ENCODE results near the gene FAM136A. TPM values are rescaled to one million over a fixed set of nuclear protein-coding genes. Genes with fewer than 3 reads are reported as not detected.
"Not testable (repeated sequence)": the region's sequence is repeated elsewhere in the genome, so short reads cannot be mapped to it uniquely, and the experiment has no call there.

The FAM136A gene
- total RNA-seq, 1 donor from 2014 or later = 48.8 TPM

GRCh38 chr2:70300771-70301343 lies 1.0 kb downstream of the FAM136A start:
- intact Hi-C loops (cut with micrococcal nuclease) = loop anchor here (1.0 to 5.0 kb wide), 4 partner anchors 8 to 571 kb away; partner anchors contain the start of genes SNRPG and TGFA

- intact Hi-C loops (cut with micrococcal nuclease) = not testable (repeated sequence)
Observed at GRCh38 chr2:70297828-70298227, 4.0 kb downstream of the FAM136A start.

- intact Hi-C loops (cut with micrococcal nuclease) = no loop called here
Observed at GRCh38 chr2:70283500-70284191, 18.2 kb downstream of the FAM136A start.

- intact Hi-C loops (cut with micrococcal nuclease) = no loop called here
Observed at GRCh38 chr2:70282439-70282838, 19.4 kb downstream of the FAM136A start.

- intact Hi-C loops (cut with micrococcal nuclease) = no loop called here
Observed at GRCh38 chr2:70280242-70280798, 21.5 kb downstream of the FAM136A start.

GRCh38 chr2:70270323-70270722 lies 31.5 kb downstream of the FAM136A start:
- intact Hi-C loops (cut with micrococcal nuclease) = no loop called here

GRCh38 chr2:70269422-70270302 lies 32.2 kb downstream of the FAM136A start:
- intact Hi-C loops (cut with micrococcal nuclease) = not testable (repeated sequence)

GRCh38 chr2:70266925-70267324 lies 34.9 kb downstream of the FAM136A start:
- intact Hi-C loops (cut with micrococcal nuclease) = not testable (repeated sequence)

GRCh38 chr2:70261501-70261900 lies 40.4 kb downstream of the FAM136A start:
- intact Hi-C loops (cut with micrococcal nuclease) = no loop called here

GRCh38 chr2:70258532-70258875 lies 43.4 kb downstream of the FAM136A start:
- intact Hi-C loops (cut with micrococcal nuclease) = loop anchor here (1.0 to 5.0 kb wide), 2 partner anchors 10 to 616 kb away; partner anchors contain the start of genes AAK1 and TIA1

- intact Hi-C loops (cut with micrococcal nuclease) = loop anchor here (5.0 kb wide), 1 partner anchor 613 kb away; the partner anchor contains the start of gene AAK1
Observed at GRCh38 chr2:70255637-70256314, 46.1 kb downstream of the FAM136A start.

- intact Hi-C loops (cut with micrococcal nuclease) = no loop called here
Observed at GRCh38 chr2:70250434-70250833, 51.4 kb downstream of the FAM136A start.

- intact Hi-C loops (cut with micrococcal nuclease) = loop anchor here (1.0 to 5.0 kb wide), 9 partner anchors 10 to 811 kb away; partner anchors contain the start of genes FAM136A, NFU1, PCBP1 and PCYOX1
Observed at GRCh38 chr2:70248181-70248847, 53.6 kb downstream of the FAM136A start, which contains the start of gene TIA1. TSS of gene TIA1 (minus strand) at chr2:70248628. CDS start at chr2:70248430, 198 bp downstream.

- intact Hi-C loops (cut with micrococcal nuclease) = loop anchor here (1.0 to 5.0 kb wide), 9 partner anchors 11 to 810 kb away; partner anchors contain the start of genes FAM136A, NFU1, PCBP1 and PCYOX1
Observed at GRCh38 chr2:70247364-70248180, 54.3 kb downstream of the FAM136A start.

Other genes with a start within 250 kb of the FAM136A start
- 461 and 468 TPM in 2 replicates for gene PCBP1, start 214.6 kb downstream of the FAM136A start, total RNA-seq
- 22.2 and 27.8 TPM in 2 replicates for gene C2orf42, start 111.0 kb downstream of the FAM136A start, total RNA-seq
- gene TIA1, start 53.4 kb downstream of the FAM136A start, total RNA-seq = 132 and 146 TPM in 2 replicates
- 12.9 and 17.8 TPM in 2 replicates for gene PCYOX1, start 43.9 kb downstream of the FAM136A start, total RNA-seq
- 359 and 363 TPM in 2 replicates for gene SNRPG, start 8.3 kb downstream of the FAM136A start, total RNA-seq